ENCODE results near the gene TMEM43. TPM values are rescaled to one million over a fixed set of nuclear protein-coding genes. Genes with fewer than 3 reads are reported as not detected.

The TMEM43 gene
- total and polyA plus RNA-seq, 2 of the 8 experiments (the other 6 are each of a cell fraction or from before 2014, with no cell fraction given), result 27.0 to 33.7 TPM

DNA sequence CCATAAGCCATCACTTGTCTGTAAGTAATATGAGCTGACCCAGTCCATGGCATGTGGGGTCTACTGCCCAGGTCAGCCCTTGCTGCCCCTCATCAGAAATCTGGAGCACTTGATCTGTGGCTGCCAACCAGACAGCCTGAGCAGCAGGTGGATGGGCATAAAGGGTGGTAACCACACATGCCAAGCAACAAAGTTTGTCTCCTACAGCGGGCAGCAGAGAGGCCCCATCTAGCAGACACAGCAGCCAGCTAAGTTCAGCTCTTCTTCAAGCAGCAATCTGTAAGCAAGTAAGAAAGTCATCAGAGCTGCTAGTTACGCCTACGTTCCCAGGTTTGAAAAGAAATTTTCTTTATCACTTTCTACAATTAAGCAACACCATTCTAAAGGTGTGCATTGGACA, 28.1 kb upstream of the TMEM43 start:
- no peak overlapping the region for H4K8ac ChIP-seq (ENCODE audit: extremely low read depth, insufficient read depth, low read length)
- no peak overlapping the region for H3K9ac ChIP-seq (replicated peaks in 1 of 4; ENCODE audit: extremely low read depth in 1 of 4, low read depth in 3 of 4, low read length in 3 of 4)
- no peak overlapping the region for H2BK120ac ChIP-seq (replicated peaks; ENCODE audit: low read depth, low read length)
- H2AK5ac ChIP-seq (ENCODE audit: low read depth, low read length), result no peak overlapping the region
- no peaks in the 10 kb centered on the region for H3K4me1 ChIP-seq (replicated peaks in 1 of 4; ENCODE audit: control insufficient read depth in 3 of 4, insufficient read depth in 4 of 4, low read length in 3 of 4)
- WGBS, 2 experiments (ENCODE audit: extremely low coverage in 1 of 2, insufficient coverage in 1 of 2, insufficient read length in 1 of 2, insufficient replicate concordance in 2 of 2, low coverage in 1 of 2, low lambda C conversion rate in 2 of 2, missing lambda C conversion rate in 1 of 2), result 73% methylated on average over 3 of the region's 3 CpGs; no CpG with 5 or more reads in 1 of the 2 experiments
- no peak overlapping the region for H4K5ac ChIP-seq (ENCODE audit: insufficient read length, low read depth, low read length)
- FAIRE-seq, result no peak
- no peaks in the 10 kb centered on the region for H3K9me3 ChIP-seq (ENCODE audit: insufficient read depth in 2 of 2, low read depth in 1 of 2, low read length in 1 of 2)
- no peak overlapping the region for H3K23ac ChIP-seq (ENCODE audit: insufficient read length)
- no peaks in the 10 kb centered on the region for H3K79me1 ChIP-seq (ENCODE audit: low read depth, low read length)
- H3K18ac ChIP-seq (ENCODE audit: extremely low read depth, low read length), result no peak overlapping the region
- DNase-seq (ENCODE audit: low read depth in 1 of 2, low spot score in 2 of 2), result no peak
- no peak overlapping the region for H3K4me3 ChIP-seq (ENCODE audit: extremely low read depth in 1 of 4, insufficient read depth in 2 of 4, low read depth in 3 of 4, low read length in 4 of 4)
- H3K56ac ChIP-seq (replicated peaks; ENCODE audit: insufficient read length, low read depth, low read length), result no peak overlapping the region
- H3K27ac ChIP-seq (ENCODE audit: low read depth, low read length), result no peak overlapping the region
- H3K23me2 ChIP-seq (ENCODE audit: low read depth, low read length), result no peaks in the 10 kb centered on the region
- H4K20me1 ChIP-seq (replicated peaks in 1 of 2; ENCODE audit: control insufficient read depth in 1 of 2, insufficient read depth in 2 of 2, low read length in 2 of 2), result no peaks in the 10 kb centered on the region
- H3K4me2 ChIP-seq (ENCODE audit: insufficient read depth in 1 of 2, low read depth in 2 of 2, low read length in 2 of 2), result no peak overlapping the region
- no peak overlapping the region for H2BK12ac ChIP-seq (ENCODE audit: low read depth, low read length)
- no peak overlapping the region for H4K91ac ChIP-seq (replicated peaks; ENCODE audit: insufficient read length, low read length)
- H2AFZ ChIP-seq (ENCODE audit: low read length), result no peak overlapping the region
- ChIA-PET POLR2A (ENCODE audit: partially characterized antibody) (no interaction called here), CTCF (ENCODE audit: partially characterized antibody) (no interaction called here)
- no peaks in the 10 kb centered on the region for H3K79me2 ChIP-seq (ENCODE audit: control insufficient read depth in 1 of 2, insufficient read depth in 2 of 2, low read length in 2 of 2)
- no peak overlapping the region for H2BK20ac ChIP-seq (ENCODE audit: low read length)
- no peak overlapping the region for H2BK15ac ChIP-seq (ENCODE audit: low read length)
- no peaks in the 10 kb centered on the region for H3K36me3 ChIP-seq (ENCODE audit: control insufficient read depth in 2 of 4, insufficient read depth in 4 of 4, low read length in 3 of 4)
- no peaks in the 10 kb centered on the region for H3K27me3 ChIP-seq (replicated peaks in 1 of 4; ENCODE audit: control insufficient read depth in 3 of 4, extremely low read depth in 1 of 4, insufficient read depth in 3 of 4, low read length in 3 of 4)
- no peak overlapping the region for H3K4ac ChIP-seq (replicated peaks; ENCODE audit: insufficient read length, low read depth, low read length)
- no peak overlapping the region for H3K14ac ChIP-seq (ENCODE audit: insufficient read length)
- H2BK5ac ChIP-seq (ENCODE audit: low read depth, low read length), result no peak overlapping the region
- TF ChIP-seq TCF12 (IDR thresholded peaks at IDR 0.05; ENCODE audit: low read depth, low read length) (no peak), HDAC6 (IDR thresholded peaks at IDR 0.05; ENCODE audit: low read depth, low read length) (no peak), ASH2L (IDR thresholded peaks at IDR 0.05; ENCODE audit: low read length) (no peak), SUZ12 (IDR thresholded peaks at IDR 0.05; ENCODE audit: low read length) (no peak), GTF2F1 (IDR thresholded peaks at IDR 0.05; ENCODE audit: borderline replicate concordance, low read depth, low read length) (no peak), KDM1A (IDR thresholded peaks at IDR 0.05; ENCODE audit: borderline replicate concordance, low read length) (no peak)
- TF ChIP-seq, protein P1, sequence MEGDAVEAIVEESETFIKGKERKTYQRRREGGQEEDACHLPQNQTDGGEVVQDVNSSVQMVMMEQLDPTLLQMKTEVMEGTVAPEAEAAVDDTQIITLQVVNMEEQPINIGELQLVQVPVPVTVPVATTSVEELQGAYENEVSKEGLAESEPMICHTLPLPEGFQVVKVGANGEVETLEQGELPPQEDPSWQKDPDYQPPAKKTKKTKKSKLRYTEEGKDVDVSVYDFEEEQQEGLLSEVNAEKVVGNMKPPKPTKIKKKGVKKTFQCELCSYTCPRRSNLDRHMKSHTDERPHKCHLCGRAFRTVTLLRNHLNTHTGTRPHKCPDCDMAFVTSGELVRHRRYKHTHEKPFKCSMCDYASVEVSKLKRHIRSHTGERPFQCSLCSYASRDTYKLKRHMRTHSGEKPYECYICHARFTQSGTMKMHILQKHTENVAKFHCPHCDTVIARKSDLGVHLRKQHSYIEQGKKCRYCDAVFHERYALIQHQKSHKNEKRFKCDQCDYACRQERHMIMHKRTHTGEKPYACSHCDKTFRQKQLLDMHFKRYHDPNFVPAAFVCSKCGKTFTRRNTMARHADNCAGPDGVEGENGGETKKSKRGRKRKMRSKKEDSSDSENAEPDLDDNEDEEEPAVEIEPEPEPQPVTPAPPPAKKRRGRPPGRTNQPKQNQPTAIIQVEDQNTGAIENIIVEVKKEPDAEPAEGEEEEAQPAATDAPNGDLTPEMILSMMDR (IDR thresholded peaks at IDR 0.05; ENCODE audit: control extremely low read depth in 1 of 3, insufficient read depth in 1 of 3, low read depth in 1 of 3, low read length in 3 of 3), result no peak
